Activated CD4-positive, alpha-beta T cell treated with anti-CD3 and anti-CD28 coated beads, Interleukin-2, Interleukin-4, amounts not matched to agents 100 ng/mL and 50 ng/mL, durations not matched to agents 16 hours and 8 hours (primary cell): Measurements from ENCODE around the gene ARMH2.
"Not testable (repeated sequence)": the region's sequence is repeated elsewhere in the genome, so short reads cannot be mapped to it uniquely, and the experiment has no call there.

ENCODE experiments used
- DNase-seq: peaks from one replicate; pipeline ENCODE4 v3.0.0-alpha.2; 2020; ENCODE audit warnings: low spot score

ARMH2 gene

GRCh38 chr6:24818346-24818745, 19.6 kb upstream of the ARMH2 start:
- no peak for DNase-seq

- no peak for DNase-seq
Measured at GRCh38 chr6:24809728-24810127, 11.0 kb upstream of the ARMH2 start.

- DNase-seq = no peak
Measured at GRCh38 chr6:24807584-24807983, 8.9 kb upstream of the ARMH2 start.

- no peak for DNase-seq
Measured at GRCh38 chr6:24802271-24803059, 3.7 kb upstream of the ARMH2 start.

GRCh38 chr6:24799541-24799915, 811 bp upstream of the ARMH2 start:
- no peak for DNase-seq

GRCh38 chr6:24797596-24798216, 1.0 kb downstream of the ARMH2 start:
- no peak for DNase-seq

- no peak for DNase-seq
Measured at GRCh38 chr6:24796616-24797290, 2.0 kb downstream of the ARMH2 start.

GRCh38 chr6:24795106-24795505, 3.6 kb downstream of the ARMH2 start:
- DNase-seq = no peak

GRCh38 chr6:24788031-24788665, 10.6 kb downstream of the ARMH2 start:
- no peak for DNase-seq

GRCh38 chr6:24780206-24780605, 18.5 kb downstream of the ARMH2 start:
- no peak for DNase-seq

- no peak for DNase-seq
Measured at GRCh38 chr6:24779416-24780016, 19.2 kb downstream of the ARMH2 start.

GRCh38 chr6:24778878-24779277, 19.8 kb downstream of the ARMH2 start:
- DNase-seq = no peak

- DNase-seq = no peak
Measured at GRCh38 chr6:24778121-24778520, 20.6 kb downstream of the ARMH2 start.

- DNase-seq = no peak
Measured at GRCh38 chr6:24777227-24777626, 21.5 kb downstream of the ARMH2 start.

- peak; percentile 20 for DNase-seq
Measured at GRCh38 chr6:24775520-24776058, 23.1 kb downstream of the ARMH2 start.

- DNase-seq = peak; percentile 98
Measured at GRCh38 chr6:24774696-24775519, 23.8 kb downstream of the ARMH2 start, which contains the start of gene GMNN. TSS of gene GMNN (plus strand) at chr6:24774937. CDS start at chr6:24777247, 2,310 bp downstream.

GRCh38 chr6:24768361-24768760, 30.4 kb downstream of the ARMH2 start:
- no peak for DNase-seq

GRCh38 chr6:24766680-24767462, 31.8 kb downstream of the ARMH2 start:
- peak; percentile 57 for DNase-seq

- DNase-seq = not testable (repeated sequence)
Measured at GRCh38 chr6:24765968-24766367, 32.7 kb downstream of the ARMH2 start.
